Measurements from ENCODE around the gene DDO.
A peak's percentile ranks its signal among the peaks of the same experiment; 100 is the strongest.
"Not testable (repeated sequence)": the region's sequence is repeated elsewhere in the genome, so short reads cannot be mapped to it uniquely, and the experiment has no call there.

Gene DDO

GRCh38 chr6:110364364-110365105, 50.8 kb downstream of the DDO start:
- no peak for DNase-seq

- no peak for DNase-seq
Measured at GRCh38 chr6:110363748-110364147, 51.6 kb downstream of the DDO start.

- DNase-seq: no peak
Measured at GRCh38 chr6:110360676-110361075, 54.7 kb downstream of the DDO start.

GRCh38 chr6:110359556-110359955, 55.8 kb downstream of the DDO start:
- DNase-seq: no peak

- no peak for DNase-seq
Measured at GRCh38 chr6:110358553-110359160, 56.7 kb downstream of the DDO start.

GRCh38 chr6:110357664-110358552, 57.5 kb downstream of the DDO start, which contains the start of gene METTL24:
METTL24 (minus strand) TSS chr6:110358349; CDS start chr6:110358272, 77 bp downstream.
- DNase-seq: peak; percentile 4

GRCh38 chr6:110357298-110357663, 58.1 kb downstream of the DDO start:
- DNase-seq: no peak

- no peak for DNase-seq
Measured at GRCh38 chr6:110356778-110357177, 58.6 kb downstream of the DDO start.

- no peak for DNase-seq
Measured at GRCh38 chr6:110355727-110356126, 59.6 kb downstream of the DDO start.

GRCh38 chr6:110355022-110355421, 60.4 kb downstream of the DDO start:
- DNase-seq: no peak

GRCh38 chr6:110354153-110354552, 61.2 kb downstream of the DDO start:
- DNase-seq: no peak

GRCh38 chr6:110353457-110354001, 61.8 kb downstream of the DDO start:
- DNase-seq: no peak

GRCh38 chr6:110352563-110353262, 62.7 kb downstream of the DDO start:
- DNase-seq: no peak

- DNase-seq: no peak
Measured at GRCh38 chr6:110351986-110352385, 63.4 kb downstream of the DDO start.

GRCh38 chr6:110351546-110351945, 63.8 kb downstream of the DDO start:
- DNase-seq: no peak

GRCh38 chr6:110350593-110350992, 64.8 kb downstream of the DDO start:
- DNase-seq: not testable (repeated sequence)

GRCh38 chr6:110348961-110349690, 66.2 kb downstream of the DDO start:
- no peak for DNase-seq

GRCh38 chr6:110345025-110345424, 70.3 kb downstream of the DDO start:
- DNase-seq: no peak

GRCh38 chr6:110342759-110343158, 72.6 kb downstream of the DDO start:
- no peak for DNase-seq
